T-helper 1 cell treated with Interleukin-12 subunit alpha and Interleukin-12 subunit beta and Interleukin-4 antibody, amounts not matched to agents 30 μg/mL and 1 μg/mL, for 36 hours (primary cell): ENCODE data around the gene DNAJB8.

Experiments
- H3K27ac Mint-ChIP-seq: one replicate; pipeline ENCODE4 v1.8.0; 2021; ENCODE audit warnings: mild to moderate bottlenecking, mixed read lengths
- H3K27me3 Mint-ChIP-seq: one replicate; pipeline ENCODE4 v1.8.0; 2021; ENCODE audit warnings: low read depth, mixed read lengths
- H3K36me3 Mint-ChIP-seq: one replicate; pipeline ENCODE4 v1.8.0; 2021; ENCODE audit warnings: low read depth, mixed read lengths
- H3K4me1 Mint-ChIP-seq: one replicate; pipeline ENCODE4 v1.8.0; 2021; ENCODE audit warnings: low read depth, mixed read lengths
- H3K4me3 Mint-ChIP-seq: one replicate; pipeline ENCODE4 v1.8.0; 2021; ENCODE audit warnings: mild to moderate bottlenecking, moderate library complexity, mixed read lengths
- H3K9me3 Mint-ChIP-seq: one replicate; pipeline ENCODE4 v1.8.0; 2021; ENCODE audit warnings: mixed read lengths

DNAJB8 gene

DNA sequence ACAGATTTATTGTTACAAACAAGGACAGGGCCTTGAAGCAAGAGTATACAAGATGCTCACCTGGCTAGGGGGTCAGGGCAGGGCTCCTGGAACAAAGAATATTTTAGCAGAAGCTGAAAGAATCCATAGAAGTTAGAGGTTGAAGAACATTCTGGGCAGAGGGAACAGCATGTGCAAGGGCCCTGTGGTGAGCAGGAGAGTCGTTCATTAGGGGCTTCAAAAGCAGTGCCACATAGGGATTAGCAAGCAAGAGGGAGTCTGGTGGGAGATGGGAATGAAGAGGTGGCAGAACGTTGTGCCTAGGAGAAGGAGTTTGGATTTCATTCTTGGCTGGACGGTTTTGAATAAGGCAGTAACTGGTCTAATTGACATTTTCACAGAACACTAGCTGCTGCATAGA is 22.9 kb downstream of the DNAJB8 start:
- no peak overlapping the region for H3K4me3 Mint-ChIP-seq
- H3K9me3 Mint-ChIP-seq: peaks cover 38% of the 10 kb centered on the region
- H3K36me3 Mint-ChIP-seq: peaks cover 26% of the 10 kb centered on the region
- H3K4me1 Mint-ChIP-seq: peaks cover 24% of the 10 kb centered on the region
- peaks cover 9% of the 10 kb centered on the region for H3K27me3 Mint-ChIP-seq
- H3K27ac Mint-ChIP-seq: no peak overlapping the region

DNA sequence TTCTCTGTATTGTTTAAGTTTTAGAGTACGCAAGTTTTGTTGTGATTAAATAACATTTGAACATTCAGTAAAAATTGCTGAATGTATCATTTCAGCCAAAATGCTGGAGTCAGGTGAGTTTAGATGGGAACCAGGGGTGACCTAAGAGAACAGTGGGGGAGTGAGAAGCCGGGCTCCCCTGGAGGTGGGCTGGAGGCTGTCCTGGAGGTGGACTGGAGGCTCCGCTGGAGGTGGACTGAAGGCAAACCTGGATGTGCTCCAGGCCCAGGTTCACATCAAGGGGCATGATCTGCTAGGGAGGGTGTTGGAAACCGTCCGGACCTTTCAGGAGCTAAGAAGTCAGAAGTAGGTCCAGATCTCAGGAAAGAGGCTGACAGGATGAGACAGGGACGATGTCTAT is 23.7 kb downstream of the DNAJB8 start:
- Mint-ChIP-seq H3K27ac (no peak overlapping the region), H3K4me3 (no peak overlapping the region), H3K36me3 (peaks cover 21% of the 10 kb centered on the region)

DNA sequence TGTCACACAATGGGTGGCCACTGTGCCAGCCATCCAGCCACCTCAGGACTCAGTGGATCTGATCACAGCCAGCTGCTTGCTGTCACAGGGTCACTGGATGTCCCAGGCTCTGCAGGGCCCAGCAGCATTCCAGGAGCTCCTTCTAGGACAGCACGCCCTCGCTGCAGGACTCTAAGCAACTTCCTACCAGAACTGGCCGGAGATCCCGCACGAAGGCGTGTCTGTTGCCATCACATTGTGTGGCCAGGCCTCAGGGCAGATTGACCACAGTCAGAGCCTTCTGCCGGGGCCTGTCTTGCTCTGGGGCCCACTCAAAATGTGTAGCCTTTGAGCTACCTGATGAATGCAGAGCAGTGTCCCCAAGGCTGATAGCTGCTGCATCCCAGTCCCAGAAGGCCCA is 24.6 kb downstream of the DNAJB8 start:
- Mint-ChIP-seq H3K27ac (no peak overlapping the region), H3K4me1 (peaks cover 11% of the 10 kb centered on the region), H3K4me3 (no peak overlapping the region), H3K36me3 (peaks cover 14% of the 10 kb centered on the region), H3K27me3 (peaks cover 14% of the 10 kb centered on the region), H3K9me3 (peaks cover 24% of the 10 kb centered on the region)

More for the DNA sequence above, 23.7 kb downstream of the DNAJB8 start:
- Mint-ChIP-seq H3K4me1 (peaks cover 19% of the 10 kb centered on the region), H3K27me3 (peaks cover 9% of the 10 kb centered on the region), H3K9me3 (peaks cover 32% of the 10 kb centered on the region)

DNA sequence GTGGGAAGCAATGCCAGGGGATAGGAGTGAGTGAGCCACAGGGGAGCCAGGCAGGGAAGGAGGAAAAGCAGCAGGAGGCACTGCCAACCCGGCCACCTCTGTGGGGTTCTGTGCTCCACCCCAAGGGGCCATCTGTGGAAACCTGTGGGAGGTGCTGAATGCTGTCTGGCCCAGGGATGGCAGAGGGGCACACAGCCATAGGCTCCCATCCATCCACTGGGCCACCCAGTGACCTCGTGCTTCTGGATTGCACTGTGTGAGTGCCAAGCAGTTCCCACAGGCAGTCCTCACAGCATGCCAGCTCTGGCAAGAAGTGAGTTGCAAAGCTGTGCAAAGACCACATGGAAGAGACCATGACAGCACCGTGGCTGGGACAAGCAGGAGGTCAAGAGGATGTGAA is 27.5 kb downstream of the DNAJB8 start:
- H3K4me1 Mint-ChIP-seq: no peaks in the 10 kb centered on the region
- no peak overlapping the region for H3K4me3 Mint-ChIP-seq
- no peaks in the 10 kb centered on the region for H3K36me3 Mint-ChIP-seq
- H3K27ac Mint-ChIP-seq: no peak overlapping the region
- H3K27me3 Mint-ChIP-seq: peaks cover 25% of the 10 kb centered on the region
- H3K9me3 Mint-ChIP-seq: no peaks in the 10 kb centered on the region

DNA sequence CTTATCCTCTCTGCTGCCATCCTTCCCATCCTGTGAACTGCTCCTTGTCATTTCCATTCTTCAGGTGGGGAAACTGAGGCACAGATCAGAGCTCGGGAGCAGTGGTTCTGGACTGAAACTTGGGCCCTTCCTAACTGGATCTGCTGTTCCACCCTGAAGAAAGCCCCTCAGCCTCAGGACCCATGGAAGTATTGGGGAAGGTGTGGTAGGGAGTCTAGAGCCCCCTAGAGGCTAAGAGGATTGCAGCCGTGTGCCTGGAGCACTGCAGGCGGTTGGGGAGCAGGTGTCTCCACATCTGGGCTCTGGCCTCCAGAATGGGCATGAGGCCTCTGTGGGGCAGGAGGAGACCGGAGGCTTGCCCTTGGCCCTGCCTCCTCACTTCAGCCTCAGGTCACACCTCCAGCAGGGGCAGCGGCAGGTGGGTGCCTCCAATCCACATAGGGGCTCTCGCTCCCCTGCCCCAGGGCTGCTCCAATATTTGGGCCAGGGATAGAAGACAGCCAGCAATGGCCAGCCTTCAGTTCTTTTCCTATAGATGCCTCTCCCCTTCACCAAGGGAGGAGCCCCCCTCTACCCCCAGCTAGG is 28.1 kb downstream of the DNAJB8 start:
- no peak overlapping the region for H3K27ac Mint-ChIP-seq
- H3K27me3 Mint-ChIP-seq: peaks cover 30% of the 10 kb centered on the region
- no peaks in the 10 kb centered on the region for H3K4me1 Mint-ChIP-seq
- H3K36me3 Mint-ChIP-seq: no peaks in the 10 kb centered on the region
- no peaks in the 10 kb centered on the region for H3K9me3 Mint-ChIP-seq
- no peak overlapping the region for H3K4me3 Mint-ChIP-seq

DNA sequence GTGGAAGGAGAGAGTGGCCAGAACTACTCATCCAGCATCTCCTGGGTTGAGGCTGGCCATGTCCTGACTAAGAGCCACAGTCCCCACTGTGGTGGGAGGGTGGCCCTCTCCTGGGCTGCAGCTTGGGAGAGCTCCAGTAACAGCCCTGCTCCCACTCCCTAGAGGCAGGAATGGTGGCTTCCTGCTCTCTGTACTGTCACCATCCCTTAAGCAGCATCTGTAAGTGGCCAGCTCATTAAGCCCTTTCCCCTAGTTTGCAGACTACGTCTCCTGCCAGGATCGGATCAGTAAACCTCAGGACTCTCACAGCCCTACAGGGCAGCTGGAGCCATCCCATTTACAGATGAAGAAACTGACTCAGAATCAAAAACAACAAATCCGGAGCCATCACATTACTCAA is 30.5 kb downstream of the DNAJB8 start:
- Mint-ChIP-seq H3K27me3 (peaks cover 49% of the 10 kb centered on the region), H3K27ac (no peak overlapping the region), H3K9me3 (no peaks in the 10 kb centered on the region), H3K4me1 (peaks cover 5% of the 10 kb centered on the region), H3K36me3 (no peaks in the 10 kb centered on the region), H3K4me3 (no peak overlapping the region)

DNA sequence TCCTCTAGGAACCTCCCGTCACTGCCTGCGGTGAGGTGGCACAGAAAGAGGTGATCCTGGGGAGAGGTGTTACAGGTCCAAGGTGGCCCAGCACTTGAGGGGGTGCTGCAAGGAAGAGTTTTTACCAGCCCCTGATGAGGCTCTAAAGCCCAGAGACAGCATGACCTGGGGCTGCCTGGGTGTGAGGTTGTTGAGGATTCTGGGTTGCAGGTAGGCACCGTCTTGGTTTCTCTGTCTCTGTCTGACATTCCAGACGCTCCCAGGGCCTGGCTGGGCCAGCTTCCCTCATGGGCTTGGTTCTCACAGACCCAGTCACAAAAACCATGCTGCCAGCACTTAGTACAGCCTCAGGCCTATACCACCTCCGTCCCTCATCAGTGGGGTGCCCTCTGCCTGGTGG is 31.1 kb downstream of the DNAJB8 start:
- no peak overlapping the region for H3K4me3 Mint-ChIP-seq
- H3K9me3 Mint-ChIP-seq: no peaks in the 10 kb centered on the region
- H3K27ac Mint-ChIP-seq: no peak overlapping the region
- H3K27me3 Mint-ChIP-seq: peaks cover 56% of the 10 kb centered on the region
- H3K4me1 Mint-ChIP-seq: peaks cover 5% of the 10 kb centered on the region
- no peaks in the 10 kb centered on the region for H3K36me3 Mint-ChIP-seq

DNA sequence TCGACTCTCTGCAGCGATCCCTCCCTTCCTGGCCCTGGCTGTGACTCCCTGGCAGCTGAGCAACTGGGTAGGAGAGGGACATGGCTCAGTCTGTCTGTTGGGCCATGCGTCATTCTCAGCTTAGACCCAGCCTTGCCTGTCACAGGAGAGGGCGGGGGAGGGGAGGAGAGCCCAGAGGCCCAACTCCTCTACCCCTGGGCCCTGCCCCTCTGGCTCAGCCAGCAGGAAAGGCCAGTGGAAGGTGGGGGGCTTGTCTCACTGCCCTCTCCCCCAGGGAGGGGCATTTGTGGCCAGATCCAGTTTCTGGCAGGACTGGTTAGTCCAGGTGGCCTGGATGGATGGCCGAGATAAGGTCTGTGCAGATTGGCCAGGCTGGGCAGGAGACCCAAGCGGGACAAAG is 31.6 kb downstream of the DNAJB8 start:
- no peak overlapping the region for H3K27ac Mint-ChIP-seq
- peaks cover 61% of the 10 kb centered on the region for H3K27me3 Mint-ChIP-seq
- H3K4me3 Mint-ChIP-seq: no peak overlapping the region
- H3K36me3 Mint-ChIP-seq: no peaks in the 10 kb centered on the region
- no peaks in the 10 kb centered on the region for H3K9me3 Mint-ChIP-seq
- H3K4me1 Mint-ChIP-seq: peaks cover 5% of the 10 kb centered on the region

DNA sequence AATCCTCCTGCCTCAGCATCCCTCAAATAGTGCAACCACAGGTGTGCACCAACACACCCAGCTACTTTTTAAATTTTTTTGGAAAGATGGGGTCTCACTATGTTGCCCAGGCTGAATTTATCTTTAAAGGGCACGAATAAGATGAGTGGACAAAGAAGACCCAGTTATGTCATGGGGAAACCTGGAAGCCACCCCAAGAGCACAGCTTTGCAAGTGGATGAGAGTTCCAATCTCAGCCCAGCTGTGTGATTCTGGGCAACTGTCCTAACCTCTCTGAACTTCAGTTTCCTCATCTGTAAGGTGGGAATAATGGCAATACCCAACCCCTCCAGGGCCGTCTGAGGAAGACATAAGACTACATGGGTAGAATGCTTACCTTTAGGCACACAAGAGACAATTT is 32.2 kb downstream of the DNAJB8 start:
- peaks cover 5% of the 10 kb centered on the region for H3K4me1 Mint-ChIP-seq
- no peaks in the 10 kb centered on the region for H3K9me3 Mint-ChIP-seq
- H3K36me3 Mint-ChIP-seq: no peaks in the 10 kb centered on the region
- no peak overlapping the region for H3K4me3 Mint-ChIP-seq
- H3K27ac Mint-ChIP-seq: no peak overlapping the region
- H3K27me3 Mint-ChIP-seq: peaks cover 59% of the 10 kb centered on the region

DNA sequence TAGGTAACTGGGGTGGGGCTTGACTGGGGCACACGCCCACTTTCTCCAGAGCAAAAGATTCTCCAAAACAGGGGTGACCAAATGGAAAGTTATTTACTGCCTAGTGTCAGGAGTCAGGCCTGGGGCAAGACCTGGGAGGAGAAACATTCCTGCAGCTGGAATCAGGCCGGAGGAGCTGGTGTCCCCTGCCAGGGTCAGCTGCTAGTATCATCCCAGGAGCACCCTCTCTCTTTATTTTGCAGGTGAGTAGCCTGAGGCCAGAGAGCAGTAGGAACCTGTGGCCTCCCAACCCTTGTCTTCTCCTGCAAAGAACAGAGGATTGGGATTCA is 32.9 kb downstream of the DNAJB8 start:
- Mint-ChIP-seq H3K4me3 (no peak overlapping the region), H3K27me3 (peaks cover 55% of the 10 kb centered on the region), H3K9me3 (no peaks in the 10 kb centered on the region), H3K27ac (no peak overlapping the region), H3K4me1 (peaks cover 5% of the 10 kb centered on the region), H3K36me3 (no peaks in the 10 kb centered on the region)

DNA sequence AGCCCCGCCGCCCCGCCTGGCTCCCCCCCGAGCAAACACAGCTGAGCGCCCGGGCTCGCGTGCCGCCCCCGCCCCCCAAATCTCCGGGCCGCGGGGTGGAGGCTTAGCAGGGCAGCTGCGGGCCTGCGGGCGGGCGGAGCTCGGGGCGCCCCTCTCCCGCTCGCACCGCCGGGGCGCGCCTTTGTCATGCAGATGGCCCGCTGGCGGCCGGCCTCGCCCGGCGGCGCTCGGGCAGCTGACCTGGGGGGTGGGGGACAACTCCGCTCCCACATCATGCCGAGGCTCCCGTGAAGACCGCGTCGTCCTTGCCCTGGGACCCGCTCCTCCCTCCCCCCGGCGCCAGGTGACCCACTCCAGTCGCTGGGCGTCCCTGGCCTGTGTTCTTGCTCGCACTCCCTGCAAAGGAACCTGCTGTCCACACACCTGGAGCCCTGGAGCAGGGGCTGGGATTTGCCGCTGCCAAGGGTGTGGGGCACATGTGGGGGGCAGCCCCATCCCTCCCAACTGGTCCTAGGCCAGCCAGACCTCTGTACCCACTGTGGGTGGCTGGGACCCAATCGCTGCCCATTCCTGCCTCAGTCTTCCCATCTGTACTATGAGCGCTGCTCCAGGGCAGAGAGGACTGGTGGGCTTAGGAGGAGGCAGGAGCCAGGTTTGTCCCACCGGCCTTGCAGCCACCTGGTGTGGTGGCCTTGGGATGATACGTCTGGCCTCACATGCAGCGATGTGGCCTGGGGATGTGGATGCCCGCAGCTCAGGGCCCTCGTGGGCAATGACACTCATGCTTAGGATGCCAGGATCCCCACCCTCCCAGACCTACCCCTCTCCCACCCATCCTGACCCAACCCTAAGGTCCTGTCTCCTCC is 33.5 kb downstream of the DNAJB8 start:
- Mint-ChIP-seq H3K4me3 (no peak overlapping the region), H3K27me3 (peaks cover 60% of the 10 kb centered on the region), H3K27ac (no peak overlapping the region), H3K4me1 (peaks cover 5% of the 10 kb centered on the region), H3K9me3 (no peaks in the 10 kb centered on the region), H3K36me3 (no peaks in the 10 kb centered on the region)

DNA sequence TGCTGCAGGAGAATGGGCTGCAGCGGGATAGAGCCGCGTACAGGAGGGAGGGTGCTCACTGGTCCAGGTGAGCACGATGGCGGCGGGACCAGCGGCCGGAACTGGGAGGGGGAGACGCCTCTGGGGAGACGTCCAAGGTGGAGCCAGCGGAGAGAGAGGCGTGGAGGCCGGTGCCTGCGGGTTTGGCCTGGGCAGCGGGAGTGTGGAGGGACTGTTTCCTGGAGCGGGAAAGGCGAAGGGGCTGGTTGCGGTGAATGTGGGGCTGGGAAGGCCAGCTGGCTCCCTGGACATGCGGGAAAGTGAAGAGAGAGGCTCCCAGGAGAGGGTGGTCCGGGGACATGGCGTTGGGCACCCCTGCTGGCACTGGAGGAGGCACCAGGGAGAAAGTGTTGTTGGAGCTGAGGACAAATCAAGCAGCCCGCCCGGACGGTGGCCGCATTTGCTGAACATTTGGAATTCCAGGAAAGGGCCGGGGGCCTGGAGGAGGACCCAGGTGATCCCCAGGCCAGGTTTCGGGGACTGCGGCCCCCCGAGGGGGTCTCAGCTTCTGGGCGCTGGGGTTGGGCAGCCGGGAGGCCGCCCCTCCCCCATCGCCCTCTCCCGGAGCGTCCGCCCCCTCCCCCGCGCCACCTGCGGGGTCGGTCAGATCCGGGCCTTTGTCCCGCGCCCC is 34.3 kb downstream of the DNAJB8 start:
- Mint-ChIP-seq H3K4me3 (no peak overlapping the region), H3K27ac (no peak overlapping the region), H3K27me3 (peaks cover 62% of the 10 kb centered on the region)

DNA sequence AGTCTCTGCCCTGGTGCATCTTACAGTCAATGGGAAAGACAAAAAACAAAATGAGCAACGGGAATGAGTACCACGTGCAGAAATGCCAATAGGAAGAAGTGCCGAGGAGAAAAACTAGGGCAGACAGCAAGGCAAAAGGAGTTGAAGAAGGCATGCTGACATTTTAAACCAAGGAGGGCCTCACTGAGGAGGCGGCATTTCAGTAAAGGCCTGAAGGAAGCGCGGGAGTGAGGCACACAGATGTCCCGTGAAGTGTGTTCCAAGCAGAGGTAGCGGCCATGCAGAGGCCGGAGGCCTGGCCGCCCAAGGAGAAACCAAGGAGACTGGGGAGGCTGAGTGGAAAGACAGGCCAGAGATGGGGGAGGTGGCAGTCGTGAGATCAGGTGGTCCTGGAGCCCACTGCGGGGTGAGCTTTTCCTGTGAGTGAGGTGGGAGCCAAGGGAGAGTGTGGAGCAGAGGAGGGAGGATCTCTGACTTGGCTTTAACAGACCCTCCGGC is 34.8 kb downstream of the DNAJB8 start:
- peaks cover 58% of the 10 kb centered on the region for H3K27me3 Mint-ChIP-seq
- no peak overlapping the region for H3K27ac Mint-ChIP-seq
- H3K36me3 Mint-ChIP-seq: no peaks in the 10 kb centered on the region
- no peak overlapping the region for H3K4me3 Mint-ChIP-seq
- H3K4me1 Mint-ChIP-seq: peaks cover 5% of the 10 kb centered on the region
- H3K9me3 Mint-ChIP-seq: no peaks in the 10 kb centered on the region

More for the DNA sequence above, 34.3 kb downstream of the DNAJB8 start:
- Mint-ChIP-seq H3K9me3 (no peaks in the 10 kb centered on the region), H3K36me3 (no peaks in the 10 kb centered on the region), H3K4me1 (peaks cover 5% of the 10 kb centered on the region)

DNA sequence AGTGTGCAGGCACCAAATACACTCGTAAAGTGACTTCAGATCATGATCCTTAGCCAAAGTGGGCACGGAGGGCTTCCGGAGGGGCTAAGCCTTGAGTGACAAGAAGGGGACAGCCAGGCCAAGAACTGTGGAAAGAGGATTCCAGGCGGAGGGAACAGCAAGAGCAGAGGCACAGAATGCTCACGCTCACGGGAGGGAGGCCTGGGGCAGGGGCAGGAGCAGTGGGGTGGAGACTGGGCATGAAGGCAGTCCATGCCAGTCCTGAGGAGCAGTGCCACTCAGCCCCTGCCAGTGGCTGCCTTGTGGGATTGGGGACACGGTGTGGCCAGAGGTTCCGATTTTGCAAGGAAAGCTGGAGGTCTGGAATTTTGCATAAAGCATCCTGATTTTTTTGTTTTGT is 36.0 kb downstream of the DNAJB8 start:
- H3K27ac Mint-ChIP-seq: no peak overlapping the region

DNA sequence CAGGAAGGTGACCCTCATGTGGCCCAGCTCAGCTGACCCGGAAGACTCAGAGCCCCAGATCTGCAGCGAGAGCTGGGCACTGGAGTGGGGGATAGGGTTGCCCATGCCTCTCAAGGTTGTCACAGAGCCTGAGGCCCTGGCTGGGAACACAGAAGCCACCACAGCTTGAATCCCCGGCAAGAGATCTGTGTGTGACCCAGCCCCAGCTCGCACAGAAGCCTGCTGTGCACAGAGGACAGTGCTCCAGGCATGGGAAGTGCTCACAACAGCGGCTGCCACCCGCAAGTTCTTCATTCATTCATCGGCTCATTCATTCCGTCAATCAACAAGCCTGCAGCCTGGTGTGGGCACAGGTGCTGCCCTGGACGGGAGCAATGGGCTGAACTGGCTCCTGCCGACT is 36.4 kb downstream of the DNAJB8 start:
- Mint-ChIP-seq H3K27me3 (peaks cover 47% of the 10 kb centered on the region), H3K4me3 (no peak overlapping the region), H3K4me1 (peaks cover 5% of the 10 kb centered on the region), H3K9me3 (no peaks in the 10 kb centered on the region), H3K27ac (no peak overlapping the region), H3K36me3 (no peaks in the 10 kb centered on the region)

More for the DNA sequence above, 36.0 kb downstream of the DNAJB8 start:
- Mint-ChIP-seq H3K27me3 (peaks cover 47% of the 10 kb centered on the region), H3K36me3 (no peaks in the 10 kb centered on the region), H3K9me3 (no peaks in the 10 kb centered on the region), H3K4me3 (no peak overlapping the region), H3K4me1 (peaks cover 5% of the 10 kb centered on the region)
